K562 (cell line): ENCODE data around the gene DGAT2. TPM values are rescaled to one million over a fixed set of nuclear protein-coding genes. Genes with fewer than 3 reads are reported as not detected.

Experiments
- ATAC-seq: fragments of 200-7000 bp; cut with Tn5 transposase; 3 replicates; pipeline ENCODE4 v1.9.1; 2020; ENCODE audit warnings: moderate library complexity
- BruUV-seq: library from RNA; stranded (reverse); fragments of 400-500 nt; replicated peaks from 2 replicates; lab custom pipeline; 2021; lab: Mats Ljungman, UMichigan
- CTCF ChIA-PET: fragments of 300-600 bp; formaldehyde crosslinking; extraction: SDS; loops from one replicate; lab custom pipeline; 2021; ENCODE audit warnings: low intra/inter-chr PET ratio; lab: Yijun Ruan, JAX
- POLR2A ChIA-PET: fragments of 300-600, 350-650 bp; sonication (Branson Sonifier 250); formaldehyde crosslinking; extraction: SDS; loops from one replicate; lab custom pipeline; 2021; ENCODE audit warnings: antibody characterized with exemption, inconsistent platforms; lab: Yijun Ruan, JAX
- DNase-seq, 4 experiments: peaks; one replicate each; pipeline versions ENCODE4 v3.0.0 to v3.0.0-alpha.2; 2011 to 2018; ENCODE audit warnings: low spot score in 3 of 4, mixed read lengths in 3 of 4; ENCODE audit errors: extremely low read depth in 1 of 4
- FAIRE-seq: peaks from 2 replicates; lab custom pipeline; 2011; peaks lifted over from hg19 to GRCh38; lab: Jason Lieb, UNC
- H2AFZ ChIP-seq: 2 replicates; pipeline ENCODE4 v1.6.0; 2011; ENCODE audit warnings: low read depth, low read length, control low read depth, inconsistent platforms
- H3K27ac ChIP-seq: fragments of 200-600 bp; 3 replicates; pipeline ENCODE4 v1.8.0; 2011; ENCODE audit warnings: low read depth, mild to moderate bottlenecking, control low read depth, inconsistent platforms, low read length, moderate library complexity, mixed read lengths; ENCODE audit errors: extremely low read depth
- H3K27me3 ChIP-seq, 2 experiments: fragments of 300-600 bp in 1 of 2; 2 replicates in 1 of 2; 3 replicates in 1 of 2; pipeline versions ENCODE4 v1.6.0 to v1.8.0; 2011; ENCODE audit warnings: inconsistent platforms in 2 of 2, low read length in 2 of 2, mild to moderate bottlenecking in 1 of 2, mixed read lengths in 1 of 2, moderate library complexity in 1 of 2; ENCODE audit not compliant: control insufficient read depth in 2 of 2, insufficient read depth in 2 of 2
- H3K36me3 ChIP-seq: fragments of 300-600 bp; 3 replicates; pipeline ENCODE4 v1.8.0; 2011; ENCODE audit warnings: mild to moderate bottlenecking, low read length, inconsistent platforms; ENCODE audit not compliant: control insufficient read depth, insufficient read depth
- H3K4me1 ChIP-seq, 2 experiments: fragments of 200-600 bp in 1 of 2; replicated peaks in 1 of 2; 2 replicates in 1 of 2; 3 replicates in 1 of 2; pipeline versions ENCODE4 v1.5.1 to v1.8.0; 2011; ENCODE audit warnings: inconsistent platforms in 2 of 2, low read length in 2 of 2, mild to moderate bottlenecking in 1 of 2, mixed read lengths in 1 of 2, moderate library complexity in 1 of 2; ENCODE audit not compliant: control insufficient read depth in 2 of 2, insufficient read depth in 2 of 2
- H3K4me2 ChIP-seq: 2 replicates; pipeline ENCODE4 v1.6.1; 2011; ENCODE audit warnings: low read length, control low read depth, inconsistent platforms, mixed read lengths; ENCODE audit not compliant: insufficient read depth
- H3K4me3 ChIP-seq: fragments of 200-600 bp; sonication (generic), shearing (Covaris generic); 2 replicates; pipeline ENCODE4 v1.5.1; 2016; ENCODE audit warnings: control low read depth, inconsistent platforms
- H3K79me2 ChIP-seq: fragments of 200-600 bp; 3 replicates; pipeline ENCODE4 v1.8.0; 2011; ENCODE audit warnings: low read length, inconsistent platforms; ENCODE audit not compliant: control insufficient read depth, insufficient read depth
- H3K9ac ChIP-seq, 2 experiments: 2 replicates each; pipeline versions ENCODE4 v1.6.0 to v1.6.1; 2011; ENCODE audit warnings: low read depth in 2 of 2, low read length in 2 of 2, control low read depth in 1 of 2, inconsistent platforms in 1 of 2, mild to moderate bottlenecking in 1 of 2, mixed read lengths in 1 of 2; ENCODE audit not compliant: insufficient read depth in 1 of 2
- H3K9me1 ChIP-seq: one replicate; pipeline ENCODE4 v1.6.0; 2011; ENCODE audit warnings: inconsistent platforms, mild to moderate bottlenecking, low read length, moderate library complexity; ENCODE audit not compliant: control insufficient read depth, insufficient read depth
- H3K9me3 ChIP-seq: replicated peaks from 2 replicates; pipeline ENCODE4 v1.5.1; 2011; ENCODE audit warnings: low read depth, low read length, inconsistent platforms; ENCODE audit not compliant: control insufficient read depth, insufficient read depth
- H4K20me1 ChIP-seq: replicated peaks from 2 replicates; pipeline ENCODE4 v1.6.1; 2011; ENCODE audit warnings: low read length, inconsistent platforms, mixed read lengths; ENCODE audit not compliant: control insufficient read depth, insufficient read depth
- CBFB ChIP-seq: sonication (generic); formaldehyde crosslinking; IDR thresholded peaks from 2 replicates; pipeline ENCODE4 v1.4.0; 2020; ENCODE audit warnings: mild to moderate bottlenecking, missing genetic modification reagents
- ESRRA ChIP-seq: fragments of 450-650 bp; IDR thresholded peaks from 2 replicates; pipeline ENCODE4 v1.6.1; 2014; ENCODE audit warnings: low read depth, mild to moderate bottlenecking, moderate library complexity, borderline replicate concordance
- HES1 ChIP-seq: fragments of 450-650 bp; IDR thresholded peaks from 2 replicates; pipeline ENCODE4 v1.6.1; 2016; ENCODE audit warnings: low read depth, mild to moderate bottlenecking, moderate library complexity
- NCOA1 ChIP-seq: fragments of 450-650 bp; IDR thresholded peaks from 2 replicates; pipeline ENCODE4 v1.6.1; 2016; ENCODE audit warnings: low read depth
- SAFB ChIP-seq: fragments of 200-400 bp; formaldehyde crosslinking; IDR thresholded peaks from 2 replicates; pipeline ENCODE4 v1.6.1; 2017; ENCODE audit warnings: low read depth, low read length, borderline replicate concordance
- SMAD1 ChIP-seq: fragments of 150-350 bp; IDR thresholded peaks from 2 replicates; pipeline ENCODE4 v1.6.1; 2014; ENCODE audit warnings: low read length, low read depth; ENCODE audit not compliant: partially characterized antibody
- SNIP1 ChIP-seq: fragments of 450-650 bp; IDR thresholded peaks from 2 replicates; pipeline ENCODE4 v1.7.1; 2017; ENCODE audit warnings: low read depth, mild to moderate bottlenecking
- ZKSCAN8 ChIP-seq: fragments of 200-800 bp; sonication (Bioruptor generic); IDR thresholded peaks from 2 replicates; pipeline ENCODE4 v1.6.1; 2016; ENCODE audit warnings: missing genetic modification characterization, missing compliant biosample characterization
- ZNF146 ChIP-seq: IDR thresholded peaks from one replicate; pipeline ENCODE4 v1.6.1; 2018; ENCODE audit warnings: missing compliant biosample characterization; ENCODE audit not compliant: unreplicated experiment
- ZNF518B ChIP-seq: fragments of 250-450 bp; sonication (Bioruptor Pico); IDR thresholded peaks from 2 replicates; pipeline ENCODE4 v1.5.0; 2021; ENCODE audit warnings: mild to moderate bottlenecking, moderate library complexity
- ZNF586 ChIP-seq: fragments of 450-650 bp; formaldehyde crosslinking; conservative IDR thresholded peaks from 2 replicates; pipeline ENCODE4 v1.4.0; 2020; ENCODE audit warnings: mild to moderate bottlenecking, moderate library complexity
- WGBS: fragments of 100-300 bp; shearing (Covaris generic); methylation state at CpG from one replicate; pipeline ENCODE4 v1.1.6; 2016; ENCODE audit warnings: low coverage, mixed read lengths; ENCODE audit not compliant: insufficient coverage; ENCODE audit errors: missing lambda C conversion rate; 5-methylcytosine and 5-hydroxymethylcytosine counted together
- in situ Hi-C: fragments of 300-500 bp; cut with MboI; formaldehyde crosslinking; loops from 4 replicates; pipeline ENCODE4 v1.15.0; 2018; ENCODE audit warnings: inconsistent platforms, mixed read lengths
- intact Hi-C: fragments of 100-400 bp; cut with micrococcal nuclease; formaldehyde crosslinking; loops from 2 replicates; pipeline ENCODE4 v1.14.2; 2022
- polyA plus RNA-seq, 8 experiments: library from polyadenylated mRNA; depleted of rRNA in 4 of 8; stranded (reverse) in 5 of 8; unstranded in 3 of 8; fragments of >200 nt; fragmentation: Nextera tagmentation in 2 of 8; fragmentation: Illumina TruSeq in 1 of 8; extraction: Ambion mirVana in 2 of 8; extraction: Trizol in 1 of 8; gene quantifications; 2 replicates each; pipeline versions ENCODE4 v1.2.1 to v1.2.3, GENCODE V29; 2011 to 2014; ENCODE audit warnings: inconsistent platforms in 1 of 8, missing spikeins in 1 of 8
- total RNA-seq, 7 experiments: library from RNA; depleted of rRNA in 6 of 7; stranded (reverse); fragments of >200 nt in 6 of 7; fragmentation: Illumina TruSeq in 2 of 7; extraction: Trizol in 2 of 7; gene quantifications; 2 replicates each; pipeline versions ENCODE4 v1.2.1 to v1.2.3, GENCODE V29; 2011 to 2021; ENCODE audit warnings: low replicate concordance in 1 of 7
- TF ChIP-seq, protein P1 (sequence below): sonication (generic); formaldehyde crosslinking; IDR thresholded peaks from 2 replicates; pipeline ENCODE4 v1.9.0; 2022; ENCODE audit warnings: mild to moderate bottlenecking, missing genetic modification reagents

The DGAT2 gene
- total and polyA plus RNA-seq, 9 of the 15 experiments (the other 6 are each of a cell fraction or from before 2014, with no cell fraction given), result 0.68 to 2.8 (median 1.8) TPM

DNA sequence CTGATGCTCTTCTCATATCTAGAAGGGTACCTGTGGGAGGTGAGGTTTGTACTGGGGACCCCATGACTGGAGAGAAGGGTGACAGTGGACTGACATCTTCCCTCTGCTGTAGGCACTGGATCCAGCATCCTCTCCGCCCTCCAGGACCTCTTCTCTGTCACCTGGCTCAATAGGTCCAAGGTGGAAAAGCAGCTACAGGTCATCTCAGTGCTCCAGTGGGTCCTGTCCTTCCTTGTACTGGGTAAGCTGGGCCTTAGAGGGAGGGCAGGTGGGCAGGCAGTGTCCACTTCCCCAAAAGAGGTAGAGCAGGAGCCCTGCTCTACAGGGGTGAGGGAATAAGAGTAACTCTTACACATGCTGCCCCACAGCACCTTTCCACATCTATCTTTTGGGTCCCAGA lies 15.9 kb downstream of the DGAT2 start:
- H4K20me1 ChIP-seq, result no peaks in the 10 kb centered on the region
- DNase-seq (no peak), FAIRE-seq (no peak), ATAC-seq (no peak)
- peaks cover 0 to 6% of the 10 kb centered on the region in 2 experiments; a peak in 1 of 5 replicates for H3K4me1 ChIP-seq
- POLR2A ChIA-PET, result interaction anchor here (0.8 to 1.8 kb wide), 2 partner anchors 9 to 16 kb away, joined by 3 to 9 read pairs; no protein-coding TSS in a partner anchor
- in situ Hi-C loops (loop anchor here (10.0 kb wide), 1 partner anchor 340 kb away; no protein-coding TSS in a partner anchor), intact Hi-C loops (no loop called here)
- TF ChIP-seq ZNF586 (CRISPR knock-in tag), result no peak
- no peak for TF ChIP-seq ZKSCAN8 (CRISPR knock-in tag)
- TF ChIP-seq SAFB, result no peak
- TF ChIP-seq ZNF146 (CRISPR knock-in tag), result no peak
- no peak for TF ChIP-seq ZNF518B (CRISPR knock-in tag)
- no peak for TF ChIP-seq HES1
- TF ChIP-seq SMAD1, result no peak
- TF ChIP-seq, protein P1, sequence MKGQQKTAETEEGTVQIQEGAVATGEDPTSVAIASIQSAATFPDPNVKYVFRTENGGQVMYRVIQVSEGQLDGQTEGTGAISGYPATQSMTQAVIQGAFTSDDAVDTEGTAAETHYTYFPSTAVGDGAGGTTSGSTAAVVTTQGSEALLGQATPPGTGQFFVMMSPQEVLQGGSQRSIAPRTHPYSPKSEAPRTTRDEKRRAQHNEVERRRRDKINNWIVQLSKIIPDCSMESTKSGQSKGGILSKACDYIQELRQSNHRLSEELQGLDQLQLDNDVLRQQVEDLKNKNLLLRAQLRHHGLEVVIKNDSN (CRISPR knock-in tag), result no peak
- no peak for TF ChIP-seq SNIP1
- TF ChIP-seq CBFB (CRISPR knock-in tag), result no peak
- TF ChIP-seq NCOA1, result no peak
- TF ChIP-seq ESRRA, result no peak
- H3K4me2 ChIP-seq, result no peak overlapping the region
- no peaks in the 10 kb centered on the region for H3K9me3 ChIP-seq
- no peaks in the 10 kb centered on the region for H3K27me3 ChIP-seq
- no peaks in the 10 kb centered on the region for H3K79me2 ChIP-seq
- H3K9ac ChIP-seq, result no peak overlapping the region
- BruUV-seq, result no TSS peak
- no peak overlapping the region for H3K27ac ChIP-seq
- 15% methylated on average over 1 of the region's 1 CpG for WGBS
- H2AFZ ChIP-seq, result no peak overlapping the region
- no peak overlapping the region for H3K4me3 ChIP-seq
- CTCF ChIA-PET, result no interaction called here
- no peaks in the 10 kb centered on the region for H3K9me1 ChIP-seq
- H3K36me3 ChIP-seq, result no peaks in the 10 kb centered on the region
